K562 (cell line): ENCODE measurements around the gene SENP7.

Experiments
- ARNT ChIP-seq, 2 experiments: fragments of 450-650 bp; IDR thresholded peaks; 2 replicates each; pipeline ENCODE4 v1.6.1; 2016; ENCODE audit warnings: mild to moderate bottlenecking in 1 of 2
- CHD1 ChIP-seq: fragments of 200-600 bp; sonication (generic); IDR thresholded peaks from one replicate; pipeline ENCODE4 v1.6.1; 2012; ENCODE audit warnings: mild to moderate bottlenecking, moderate library complexity, low read length, inconsistent platforms
- ELF1 ChIP-seq: fragments of 200-800 bp; sonication (Bioruptor generic); IDR thresholded peaks from 2 replicates; pipeline ENCODE4 v1.6.1; 2016; ENCODE audit warnings: missing genetic modification characterization, missing compliant biosample characterization
- ELF4 ChIP-seq: fragments of 450-650 bp; formaldehyde crosslinking; IDR thresholded peaks from 2 replicates; pipeline ENCODE4 v1.4.0; 2022; ENCODE audit warnings: missing genetic modification characterization
- FOXM1 ChIP-seq, 2 experiments: fragments of 450-650 bp in 1 of 2; sonication (generic) in 1 of 2; formaldehyde crosslinking in 1 of 2; IDR thresholded peaks; 2 replicates each; pipeline versions ENCODE4 v1.6.1 to v1.9.0; 2017 to 2022; ENCODE audit warnings: low read depth in 2 of 2, mild to moderate bottlenecking in 2 of 2, missing genetic modification reagents in 1 of 2, moderate library complexity in 1 of 2
- NCOA6 ChIP-seq: fragments of 450-650 bp; IDR thresholded peaks from 2 replicates; pipeline ENCODE4 v1.6.1; 2017; ENCODE audit warnings: mild to moderate bottlenecking
- SMARCC2 ChIP-seq: fragments of 450-650 bp; IDR thresholded peaks from 2 replicates; pipeline ENCODE4 v1.6.1; 2017; ENCODE audit warnings: antibody characterized with exemption, moderate library complexity, mild to moderate bottlenecking, low read depth
- TCF3 ChIP-seq: sonication (generic); formaldehyde crosslinking; IDR thresholded peaks from 2 replicates; pipeline ENCODE4 v1.4.0; 2020; ENCODE audit warnings: mild to moderate bottlenecking, missing genetic modification reagents
- ZNF12 ChIP-seq: sonication (generic); formaldehyde crosslinking; IDR thresholded peaks from 2 replicates; pipeline ENCODE4 v1.4.0; 2020; ENCODE audit warnings: mild to moderate bottlenecking, missing genetic modification reagents
- ZNF134 ChIP-seq: fragments of 250-450 bp; sonication (Bioruptor Pico); conservative IDR thresholded peaks from 2 replicates; pipeline ENCODE4 v1.4.0; 2020
- ZNF507 ChIP-seq: conservative IDR thresholded peaks from 2 replicates; pipeline ENCODE4 v1.6.1; 2017; ENCODE audit warnings: missing genetic modification characterization, missing compliant biosample characterization
- TF ChIP-seq, protein P1 (sequence below), 3 experiments: IDR thresholded peaks in 2 of 3; conservative IDR thresholded peaks in 1 of 3; 2 replicates each; pipeline ENCODE4 v1.5.1; 2011 to 2012; ENCODE audit warnings: low read length in 3 of 3, mild to moderate bottlenecking in 3 of 3, control low read depth in 2 of 3, improper control_type of control experiment in 1 of 3, inconsistent platforms in 1 of 3, low read depth in 1 of 3, mixed read lengths in 1 of 3, moderate library complexity in 1 of 3; ENCODE audit not compliant: insufficient read depth in 2 of 3
- TF ChIP-seq, protein P2 (sequence below), 2 experiments: fragments of 450-650 bp in 1 of 2; IDR thresholded peaks; 2 replicates each; pipeline ENCODE4 v1.6.1; 2011 to 2017; ENCODE audit warnings: low read depth in 2 of 2, antibody characterized with exemption in 1 of 2, borderline replicate concordance in 1 of 2, low read length in 1 of 2, mild to moderate bottlenecking in 1 of 2, mixed read lengths in 1 of 2; ENCODE audit not compliant: control insufficient read depth in 1 of 2

DNA sequence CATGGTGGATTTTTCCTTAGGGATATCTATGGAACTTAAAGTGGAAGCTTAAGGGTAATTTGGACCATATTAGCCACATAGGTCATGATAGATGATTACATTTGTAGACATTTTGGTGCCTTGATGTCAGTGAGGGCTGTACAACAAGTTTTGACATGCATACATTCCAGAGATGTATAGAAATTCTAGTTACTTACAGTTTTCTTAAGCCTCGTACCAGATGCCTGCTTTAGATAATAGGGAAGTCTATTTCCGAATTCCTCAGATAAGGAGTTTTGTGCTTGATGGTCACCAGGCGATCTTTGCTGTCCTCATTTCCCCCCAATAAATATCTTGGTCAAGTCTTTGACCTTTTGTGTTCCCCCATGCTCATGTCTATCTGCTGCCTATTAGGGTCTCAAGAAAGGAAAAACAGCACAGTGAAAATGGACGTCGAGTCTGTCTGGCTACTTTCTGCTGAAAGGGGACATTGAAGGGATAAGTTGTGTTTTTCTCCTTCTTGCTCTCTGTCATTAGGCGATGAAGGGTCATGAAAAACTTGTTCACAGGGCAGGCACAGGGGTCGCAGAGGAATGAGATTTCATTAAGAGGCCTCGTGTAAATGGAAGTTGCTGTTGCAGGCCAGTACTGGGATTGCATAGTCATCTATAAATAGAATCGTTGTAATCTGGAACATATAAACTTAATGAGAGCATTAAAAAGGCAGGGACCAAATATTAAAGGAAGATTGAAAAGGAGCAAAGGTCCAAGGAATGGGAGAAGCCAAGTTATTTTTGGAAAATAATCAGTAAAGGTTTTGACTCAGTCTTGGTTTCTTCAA is 20.0 kb upstream of the SENP7 start:
- TF ChIP-seq FOXM1 (IDR thresholded peaks at IDR 0.05; ENCODE audit: low read depth) (no peak), FOXM1 (CRISPR knock-in tag; IDR thresholded peaks at IDR 0.05; ENCODE audit: low read depth) (no peak), ARNT (IDR thresholded peaks at IDR 0.05) (no peak), TCF3 (CRISPR knock-in tag) (no peak; the same call in 1 of the 2 replicates), CHD1 (no peak), SMARCC2 (no peak; the same call in 1 of the 2 replicates), ZNF134 (CRISPR knock-in tag) (no peak), ELF4 (no peak), ZNF507 (tag) (no peak), ZNF12 (no peak), NCOA6 (no peak), ELF1 (tag) (no peak)
- TF ChIP-seq, protein P1, sequence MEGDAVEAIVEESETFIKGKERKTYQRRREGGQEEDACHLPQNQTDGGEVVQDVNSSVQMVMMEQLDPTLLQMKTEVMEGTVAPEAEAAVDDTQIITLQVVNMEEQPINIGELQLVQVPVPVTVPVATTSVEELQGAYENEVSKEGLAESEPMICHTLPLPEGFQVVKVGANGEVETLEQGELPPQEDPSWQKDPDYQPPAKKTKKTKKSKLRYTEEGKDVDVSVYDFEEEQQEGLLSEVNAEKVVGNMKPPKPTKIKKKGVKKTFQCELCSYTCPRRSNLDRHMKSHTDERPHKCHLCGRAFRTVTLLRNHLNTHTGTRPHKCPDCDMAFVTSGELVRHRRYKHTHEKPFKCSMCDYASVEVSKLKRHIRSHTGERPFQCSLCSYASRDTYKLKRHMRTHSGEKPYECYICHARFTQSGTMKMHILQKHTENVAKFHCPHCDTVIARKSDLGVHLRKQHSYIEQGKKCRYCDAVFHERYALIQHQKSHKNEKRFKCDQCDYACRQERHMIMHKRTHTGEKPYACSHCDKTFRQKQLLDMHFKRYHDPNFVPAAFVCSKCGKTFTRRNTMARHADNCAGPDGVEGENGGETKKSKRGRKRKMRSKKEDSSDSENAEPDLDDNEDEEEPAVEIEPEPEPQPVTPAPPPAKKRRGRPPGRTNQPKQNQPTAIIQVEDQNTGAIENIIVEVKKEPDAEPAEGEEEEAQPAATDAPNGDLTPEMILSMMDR (IDR thresholded peaks at IDR 0.05 in 2 of 3, conservative IDR thresholded peaks at IDR 0.05 in 1 of 3; ENCODE audit: insufficient read depth in 2 of 3, low read depth in 1 of 3, low read length in 3 of 3) = no peak
- TF ChIP-seq, protein P2, sequence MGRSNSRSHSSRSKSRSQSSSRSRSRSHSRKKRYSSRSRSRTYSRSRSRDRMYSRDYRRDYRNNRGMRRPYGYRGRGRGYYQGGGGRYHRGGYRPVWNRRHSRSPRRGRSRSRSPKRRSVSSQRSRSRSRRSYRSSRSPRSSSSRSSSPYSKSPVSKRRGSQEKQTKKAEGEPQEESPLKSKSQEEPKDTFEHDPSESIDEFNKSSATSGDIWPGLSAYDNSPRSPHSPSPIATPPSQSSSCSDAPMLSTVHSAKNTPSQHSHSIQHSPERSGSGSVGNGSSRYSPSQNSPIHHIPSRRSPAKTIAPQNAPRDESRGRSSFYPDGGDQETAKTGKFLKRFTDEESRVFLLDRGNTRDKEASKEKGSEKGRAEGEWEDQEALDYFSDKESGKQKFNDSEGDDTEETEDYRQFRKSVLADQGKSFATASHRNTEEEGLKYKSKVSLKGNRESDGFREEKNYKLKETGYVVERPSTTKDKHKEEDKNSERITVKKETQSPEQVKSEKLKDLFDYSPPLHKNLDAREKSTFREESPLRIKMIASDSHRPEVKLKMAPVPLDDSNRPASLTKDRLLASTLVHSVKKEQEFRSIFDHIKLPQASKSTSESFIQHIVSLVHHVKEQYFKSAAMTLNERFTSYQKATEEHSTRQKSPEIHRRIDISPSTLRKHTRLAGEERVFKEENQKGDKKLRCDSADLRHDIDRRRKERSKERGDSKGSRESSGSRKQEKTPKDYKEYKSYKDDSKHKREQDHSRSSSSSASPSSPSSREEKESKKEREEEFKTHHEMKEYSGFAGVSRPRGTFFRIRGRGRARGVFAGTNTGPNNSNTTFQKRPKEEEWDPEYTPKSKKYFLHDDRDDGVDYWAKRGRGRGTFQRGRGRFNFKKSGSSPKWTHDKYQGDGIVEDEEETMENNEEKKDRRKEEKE (IDR thresholded peaks at IDR 0.05; ENCODE audit: borderline replicate concordance in 1 of 2, control insufficient read depth in 1 of 2, low read depth in 2 of 2, low read length in 1 of 2) = no peak
